Lower lobe of right lung (tissue), 2 donors: ENCODE results near the gene OR11G2. TPM values are rescaled to one million over a fixed set of nuclear protein-coding genes. Genes with fewer than 3 reads are reported as not detected.

Experiments
- ATAC-seq, 2 donors: fragments of 200-7000 bp; cut with Tn5 transposase; one replicate each; pipeline ENCODE4 v1.9.1; 2020 to 2022; ENCODE audit warnings: mild to moderate bottlenecking in 2 of 2, moderate library complexity in 2 of 2
- DNase-seq: peaks from one replicate; pipeline ENCODE4 v3.0.0-alpha.2; 2020
- H3K27ac ChIP-seq: fragments of 200-600 bp; one replicate; pipeline ENCODE4 v1.8.0; 2022
- H3K27me3 ChIP-seq: fragments of 200-600 bp; one replicate; pipeline ENCODE4 v1.8.0; 2022; ENCODE audit warnings: low read depth
- H3K36me3 ChIP-seq: fragments of 200-600 bp; one replicate; pipeline ENCODE4 v1.8.0; 2022; ENCODE audit warnings: mild to moderate bottlenecking
- H3K4me1 ChIP-seq: fragments of 200-600 bp; one replicate; pipeline ENCODE4 v1.8.0; 2022
- H3K4me3 ChIP-seq: fragments of 200-600 bp; one replicate; pipeline ENCODE4 v1.8.0; 2022; ENCODE audit warnings: mild to moderate bottlenecking
- H3K9me3 ChIP-seq: fragments of 200-600 bp; one replicate; pipeline ENCODE4 v1.8.0; 2022
- intact Hi-C: fragments of 100-400 bp; cut with DNase I; formaldehyde crosslinking; loops from one replicate; pipeline ENCODE4 v1.11.0; 2022
- total RNA-seq: library from RNA; stranded (reverse); fragmentation: NEBNext Ultra II Directional; extraction: Animal tissue kit (Norgen Biotek cat#: 25700); gene quantifications from one replicate; pipeline ENCODE4 v1.2.1, GENCODE V29; 2021
- TF ChIP-seq, protein P1 (sequence below): fragments of 200-600 bp; IDR thresholded peaks from one replicate; pipeline ENCODE4 v1.8.0; 2022; ENCODE audit warnings: antibody characterized with exemption, mild to moderate bottlenecking
- donor health status: DM: no; HTN: yes; CAD: no; lungs with severe emphysema.

The OR11G2 gene
- total RNA-seq, 1 donor from 2014 or later, result not detected

DNA sequence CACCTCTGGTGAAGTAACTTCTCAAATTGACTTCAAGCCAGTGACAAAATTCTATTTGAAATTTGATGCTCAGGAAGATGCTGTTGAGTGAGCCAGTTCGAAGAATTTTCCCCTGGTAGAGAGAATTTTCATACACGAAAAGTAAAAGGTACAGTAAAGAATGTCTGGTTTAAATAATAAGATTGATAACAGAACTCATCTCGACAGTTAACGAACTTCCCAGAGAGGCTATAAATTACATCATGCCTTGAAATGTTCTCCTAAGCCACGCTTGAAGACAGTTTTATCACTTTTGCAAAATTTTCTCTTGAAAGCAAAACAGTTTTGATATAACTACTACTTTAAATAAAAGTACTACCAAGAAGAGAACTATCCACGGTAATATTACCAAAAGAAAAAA is 14.4 kb upstream of the OR11G2 start:
- no peak overlapping the region for H3K4me3 ChIP-seq
- no peaks in the 10 kb centered on the region for H3K36me3 ChIP-seq
- no peaks in the 10 kb centered on the region for H3K27me3 ChIP-seq
- TF ChIP-seq, protein P1, sequence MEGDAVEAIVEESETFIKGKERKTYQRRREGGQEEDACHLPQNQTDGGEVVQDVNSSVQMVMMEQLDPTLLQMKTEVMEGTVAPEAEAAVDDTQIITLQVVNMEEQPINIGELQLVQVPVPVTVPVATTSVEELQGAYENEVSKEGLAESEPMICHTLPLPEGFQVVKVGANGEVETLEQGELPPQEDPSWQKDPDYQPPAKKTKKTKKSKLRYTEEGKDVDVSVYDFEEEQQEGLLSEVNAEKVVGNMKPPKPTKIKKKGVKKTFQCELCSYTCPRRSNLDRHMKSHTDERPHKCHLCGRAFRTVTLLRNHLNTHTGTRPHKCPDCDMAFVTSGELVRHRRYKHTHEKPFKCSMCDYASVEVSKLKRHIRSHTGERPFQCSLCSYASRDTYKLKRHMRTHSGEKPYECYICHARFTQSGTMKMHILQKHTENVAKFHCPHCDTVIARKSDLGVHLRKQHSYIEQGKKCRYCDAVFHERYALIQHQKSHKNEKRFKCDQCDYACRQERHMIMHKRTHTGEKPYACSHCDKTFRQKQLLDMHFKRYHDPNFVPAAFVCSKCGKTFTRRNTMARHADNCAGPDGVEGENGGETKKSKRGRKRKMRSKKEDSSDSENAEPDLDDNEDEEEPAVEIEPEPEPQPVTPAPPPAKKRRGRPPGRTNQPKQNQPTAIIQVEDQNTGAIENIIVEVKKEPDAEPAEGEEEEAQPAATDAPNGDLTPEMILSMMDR, result no peak
- no peaks in the 10 kb centered on the region for H3K9me3 ChIP-seq
- H3K27ac ChIP-seq, result no peak overlapping the region
- H3K4me1 ChIP-seq, result no peaks in the 10 kb centered on the region
- DNase-seq (no peak), ATAC-seq (no peak)
- intact Hi-C loops, result no loop called here

DNA sequence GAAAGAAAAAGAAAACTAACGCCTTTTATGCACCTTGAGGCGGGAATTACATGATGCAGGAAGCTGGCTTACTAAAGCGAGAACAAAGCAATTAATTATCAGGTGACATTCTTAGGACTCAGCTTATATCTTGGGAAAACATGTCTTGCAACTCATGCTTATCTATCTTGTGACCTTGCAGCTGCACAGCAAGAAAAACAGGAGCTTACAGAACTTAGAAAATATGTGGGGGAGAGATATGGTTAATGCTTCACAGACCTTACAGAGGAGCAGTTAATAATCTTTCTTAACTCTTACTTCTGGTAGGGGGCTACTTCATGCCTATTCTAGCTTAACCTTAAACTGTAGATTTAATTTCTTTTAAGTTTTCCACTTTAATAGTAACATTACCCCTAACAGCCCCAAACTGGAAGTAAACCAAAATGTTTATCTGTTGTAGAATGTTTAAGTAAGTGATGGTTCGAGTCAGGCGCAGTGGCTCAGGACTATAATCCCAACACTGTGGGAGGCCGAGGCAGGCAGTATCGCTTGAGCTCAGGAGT is 13.2 kb upstream of the OR11G2 start:
- TF ChIP-seq, protein P1, result no peak
- no peaks in the 10 kb centered on the region for H3K36me3 ChIP-seq
- H3K9me3 ChIP-seq, result no peaks in the 10 kb centered on the region
- H3K4me1 ChIP-seq, result no peaks in the 10 kb centered on the region
- H3K27me3 ChIP-seq, result no peaks in the 10 kb centered on the region
- no peak overlapping the region for H3K27ac ChIP-seq
- DNase-seq, result no peak
- no peak overlapping the region for H3K4me3 ChIP-seq
- intact Hi-C loops, result no loop called here
- ATAC-seq, result no peak

DNA sequence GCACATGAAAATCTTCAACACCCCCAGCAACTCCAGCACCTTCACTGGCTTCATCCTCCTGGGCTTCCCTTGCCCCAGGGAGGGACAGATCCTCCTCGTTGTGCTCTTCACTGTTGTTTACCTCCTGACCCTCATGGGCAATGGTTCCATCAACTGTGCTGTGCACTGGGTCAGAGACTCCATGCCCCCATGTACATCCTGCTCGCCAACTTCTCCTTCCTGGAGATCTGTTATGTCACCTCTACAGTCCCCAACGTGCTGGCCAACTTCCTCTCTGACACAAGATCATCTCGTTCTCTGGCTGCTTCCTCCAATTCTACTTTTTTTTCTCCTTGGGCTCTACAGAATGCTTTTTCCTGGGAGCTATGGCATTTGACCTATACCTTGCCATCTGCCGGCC is 11.5 kb upstream of the OR11G2 start:
- Histone ChIP-seq H3K36me3 (no peaks in the 10 kb centered on the region), H3K27ac (peak overlapping the region; percentile 71), H3K27me3 (no peaks in the 10 kb centered on the region), H3K9me3 (no peaks in the 10 kb centered on the region), H3K4me3 (no peak overlapping the region), H3K4me1 (no peaks in the 10 kb centered on the region)
- intact Hi-C loops, result no loop called here
- DNase-seq (peak; percentile 56), ATAC-seq (peak; percentile 79 to 89)
- TF ChIP-seq, protein P1, result no peak

DNA sequence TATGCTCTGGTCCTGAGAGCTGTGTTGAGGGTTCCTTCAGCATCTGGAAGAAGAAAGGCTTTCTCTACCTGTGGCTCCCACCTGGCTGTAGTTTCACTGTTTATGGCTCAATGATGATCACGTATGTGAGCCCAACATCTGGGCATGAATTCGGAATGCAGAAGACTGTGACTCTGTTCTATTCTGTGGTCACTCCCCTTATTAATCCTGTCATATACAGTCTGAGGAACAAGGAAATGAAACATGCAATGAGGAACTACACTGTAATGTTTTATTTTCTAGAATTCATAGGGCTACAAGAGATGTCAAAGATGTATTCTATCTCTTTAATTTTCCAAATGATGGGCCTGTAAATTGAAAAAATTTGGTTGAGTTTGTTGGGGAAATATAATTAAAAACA is 10.8 kb upstream of the OR11G2 start:
- no peak for DNase-seq
- no peak overlapping the region for H3K4me3 ChIP-seq
- TF ChIP-seq, protein P1, result no peak
- H3K27ac ChIP-seq, result peak overlapping the region; percentile 71
- no peaks in the 10 kb centered on the region for H3K36me3 ChIP-seq
- no peaks in the 10 kb centered on the region for H3K4me1 ChIP-seq
- intact Hi-C loops, result no loop called here
- no peaks in the 10 kb centered on the region for H3K27me3 ChIP-seq
- peak; percentile 82 to 87 for ATAC-seq
- H3K9me3 ChIP-seq, result no peaks in the 10 kb centered on the region

DNA sequence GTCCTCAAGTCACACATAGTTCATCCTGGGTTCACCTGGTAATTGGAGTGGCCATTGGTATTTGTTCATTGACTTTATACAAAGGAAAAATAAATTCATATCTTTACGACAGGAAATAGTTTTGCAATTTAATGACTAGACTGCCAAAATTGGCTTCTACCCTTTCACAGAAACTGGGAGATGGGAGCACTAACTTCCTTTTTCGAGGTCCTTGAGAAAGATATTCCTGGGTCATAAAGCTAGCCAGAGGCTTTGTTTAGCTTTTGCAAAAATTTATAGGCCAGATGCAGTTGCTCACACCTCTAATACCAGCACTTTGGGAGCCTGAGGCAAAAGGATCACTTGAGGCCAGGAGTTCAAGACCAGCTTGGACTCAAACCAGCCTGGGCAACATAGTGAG is 10.2 kb upstream of the OR11G2 start:
- Histone ChIP-seq H3K4me1 (no peaks in the 10 kb centered on the region), H3K27ac (no peak overlapping the region), H3K27me3 (no peaks in the 10 kb centered on the region), H3K4me3 (no peak overlapping the region), H3K9me3 (no peaks in the 10 kb centered on the region), H3K36me3 (no peaks in the 10 kb centered on the region)
- DNase-seq, result no peak
- TF ChIP-seq, protein P1, result no peak
- intact Hi-C loops, result no loop called here
- no peak for ATAC-seq

DNA sequence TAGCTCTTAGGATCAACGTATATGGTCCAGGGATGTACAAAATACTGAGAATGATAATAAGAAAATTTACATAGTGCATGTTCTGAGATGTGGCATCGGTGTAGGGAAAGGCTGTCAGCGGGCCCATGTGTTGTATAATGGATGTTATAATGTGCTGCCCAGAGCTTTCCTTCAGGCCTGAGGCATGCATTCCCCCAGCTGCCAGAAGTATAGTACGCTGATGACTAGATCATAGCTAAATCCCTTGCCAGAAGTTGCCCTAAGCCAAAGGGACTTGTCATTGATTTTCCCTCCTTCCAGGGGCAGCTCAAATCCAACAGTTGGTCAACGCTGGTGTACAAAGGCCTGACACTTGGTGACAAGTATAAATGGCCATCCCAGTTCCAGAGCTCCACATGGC is 6.5 kb upstream of the OR11G2 start:
- Histone ChIP-seq H3K27me3 (no peaks in the 10 kb centered on the region), H3K4me3 (no peak overlapping the region), H3K4me1 (no peaks in the 10 kb centered on the region), H3K27ac (no peak overlapping the region), H3K9me3 (no peaks in the 10 kb centered on the region), H3K36me3 (no peaks in the 10 kb centered on the region)
- ATAC-seq, result no peak
- TF ChIP-seq, protein P1, result no peak
- no peak for DNase-seq
- intact Hi-C loops, result no loop called here
